ENCODE results near the gene APBB1IP.
"Not testable (repeated sequence)": the region's sequence is repeated elsewhere in the genome, so short reads cannot be mapped to it uniquely, and the experiment has no call there.

DNA sequence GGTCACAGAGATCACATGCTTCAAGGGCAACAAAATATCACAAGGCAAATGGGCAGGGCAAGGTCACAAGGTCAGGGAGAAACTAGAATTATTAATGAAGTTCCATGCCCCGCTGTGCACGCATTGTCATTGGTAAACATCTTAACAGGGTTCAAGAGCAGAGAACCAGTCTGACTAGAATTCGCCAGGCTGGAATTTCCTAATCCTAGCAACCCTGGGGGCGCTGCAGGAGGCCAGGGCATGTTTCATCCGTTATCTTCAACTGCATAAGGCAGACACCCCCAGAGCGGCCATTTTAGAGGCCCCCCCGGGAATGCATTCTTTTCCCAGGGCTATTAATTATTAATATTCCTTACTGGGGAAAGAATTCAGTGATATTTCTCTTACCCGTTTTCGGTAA is 54.6 kb downstream of the APBB1IP start:
- TF ChIP-seq, protein P1, sequence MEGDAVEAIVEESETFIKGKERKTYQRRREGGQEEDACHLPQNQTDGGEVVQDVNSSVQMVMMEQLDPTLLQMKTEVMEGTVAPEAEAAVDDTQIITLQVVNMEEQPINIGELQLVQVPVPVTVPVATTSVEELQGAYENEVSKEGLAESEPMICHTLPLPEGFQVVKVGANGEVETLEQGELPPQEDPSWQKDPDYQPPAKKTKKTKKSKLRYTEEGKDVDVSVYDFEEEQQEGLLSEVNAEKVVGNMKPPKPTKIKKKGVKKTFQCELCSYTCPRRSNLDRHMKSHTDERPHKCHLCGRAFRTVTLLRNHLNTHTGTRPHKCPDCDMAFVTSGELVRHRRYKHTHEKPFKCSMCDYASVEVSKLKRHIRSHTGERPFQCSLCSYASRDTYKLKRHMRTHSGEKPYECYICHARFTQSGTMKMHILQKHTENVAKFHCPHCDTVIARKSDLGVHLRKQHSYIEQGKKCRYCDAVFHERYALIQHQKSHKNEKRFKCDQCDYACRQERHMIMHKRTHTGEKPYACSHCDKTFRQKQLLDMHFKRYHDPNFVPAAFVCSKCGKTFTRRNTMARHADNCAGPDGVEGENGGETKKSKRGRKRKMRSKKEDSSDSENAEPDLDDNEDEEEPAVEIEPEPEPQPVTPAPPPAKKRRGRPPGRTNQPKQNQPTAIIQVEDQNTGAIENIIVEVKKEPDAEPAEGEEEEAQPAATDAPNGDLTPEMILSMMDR (conservative IDR thresholded peaks at IDR 0.05; ENCODE audit: low read length), result not testable (repeated sequence)
- not testable (repeated sequence) for TF ChIP-seq EZH2phosphoT487 (IDR thresholded peaks at IDR 0.05; ENCODE audit: borderline replicate concordance)

Measured in Loucy (cell line).